ENCODE results near the gene HMGB4.

GRCh38 chr1:33895976-33896375 is 32.1 kb downstream of the HMGB4 start:
- no peak for TF ChIP-seq NFIC (IDR thresholded peaks at IDR 0.05)
- TF ChIP-seq EP300 (IDR thresholded peaks at IDR 0.05; ENCODE audit: borderline replicate concordance) = no peak
- TF ChIP-seq TAF1 (IDR thresholded peaks at IDR 0.05; ENCODE audit: low read depth) = no peak
- no peak for TF ChIP-seq MAX (IDR thresholded peaks at IDR 0.05)
- no peak for TF ChIP-seq CEBPB (IDR thresholded peaks at IDR 0.05)
- no peak for TF ChIP-seq YY1 (IDR thresholded peaks at IDR 0.05; ENCODE audit: low read depth)
- no peak for TF ChIP-seq USF1 (IDR thresholded peaks at IDR 0.05)
- no peak for TF ChIP-seq CREB1 (IDR thresholded peaks at IDR 0.05; ENCODE audit: low read depth)
- no peak for TF ChIP-seq REST (IDR thresholded peaks at IDR 0.05; ENCODE audit: low read depth)
- no peak for TF ChIP-seq RAD21 (IDR thresholded peaks at IDR 0.05; ENCODE audit: low read depth)
- no peak for TF ChIP-seq EGR1 (IDR thresholded peaks at IDR 0.05)
- no peak for TF ChIP-seq TEAD4 (IDR thresholded peaks at IDR 0.05)

Data from Ishikawa (cell line).